Gastroesophageal sphincter (tissue), 4 donors: ENCODE measurements around the gene LGALS9C. TPM values are rescaled to one million over a fixed set of nuclear protein-coding genes. Genes with fewer than 3 reads are reported as not detected.
"Not testable (repeated sequence)": the region's sequence is repeated elsewhere in the genome, so short reads cannot be mapped to it uniquely, and the experiment has no call there.

Source experiments
- ATAC-seq: fragments of 150-250 bp; one replicate; pipeline ENCODE4 v1.9.1; 2016; ENCODE audit warnings: mild to moderate bottlenecking, moderate library complexity
- H3K27ac ChIP-seq, 4 donors: fragments of 200-600 bp; sonication (generic) in 3 of 4; 1 replicate in 3 of 4; 2 replicates in 1 of 4; pipeline ENCODE4 v1.5.1; 2016 to 2019
- H3K27me3 ChIP-seq: fragments of 200-600 bp; sonication (generic); one replicate; pipeline ENCODE4 v1.5.1; 2019
- H3K36me3 ChIP-seq, 2 donors: fragments of 200-600 bp; sonication (generic); one replicate each; pipeline ENCODE4 v1.5.1; 2019; ENCODE audit warnings: control low read depth in 1 of 2
- H3K4me1 ChIP-seq, 3 donors: fragments of 200-600 bp; sonication (generic); 1 replicate in 2 of 3; 2 replicates in 1 of 3; pipeline ENCODE4 v1.5.1; 2016 to 2019; ENCODE audit warnings: control low read depth in 2 of 3
- H3K4me3 ChIP-seq, 2 donors: fragments of 200-600 bp; sonication (generic); one replicate each; pipeline ENCODE4 v1.5.1; 2019; ENCODE audit warnings: mild to moderate bottlenecking in 1 of 2, moderate library complexity in 1 of 2
- H3K9me3 ChIP-seq, 3 donors: fragments of 200-600 bp; sonication (generic); one replicate each; pipeline ENCODE4 v1.5.1; 2017 to 2019; ENCODE audit warnings: control low read depth in 2 of 3
- CTCF ChIP-seq, 4 experiments: fragments of 200-600 bp in 2 of 4; fragments of 450-650 bp in 2 of 4; sonication (generic) in 1 of 4; IDR thresholded peaks; one replicate each; pipeline ENCODE4 v1.5.1; 2017 to 2019; ENCODE audit warnings: antibody characterized with exemption in 4 of 4, mild to moderate bottlenecking in 2 of 4, moderate library complexity in 2 of 4
- WGBS, 2 donors: methylation state at CpG; one replicate each; pipeline ENCODE4 v1.1.5; 2018; ENCODE audit warnings: low coverage in 1 of 2; 5-methylcytosine and 5-hydroxymethylcytosine counted together
- total RNA-seq, 4 donors: library from RNA; depleted of rRNA; stranded (reverse); fragments of >200 nt; gene quantifications; one replicate each; pipeline ENCODE4 v1.1.0, GENCODE V29; 2016

LGALS9C gene
- not detected for total RNA-seq

- not testable (repeated sequence) for H3K9me3 ChIP-seq
- WGBS, 2 donors, result no CpG with 5 or more reads among the region's 9 CpGs
These were observed at the start of gene LGALS9C for GRCh38 chr17:18476508-18477308. TSS of gene LGALS9C (plus strand) at chr17:18476789. CDS start at chr17:18476855, 66 bp downstream.

DNA sequence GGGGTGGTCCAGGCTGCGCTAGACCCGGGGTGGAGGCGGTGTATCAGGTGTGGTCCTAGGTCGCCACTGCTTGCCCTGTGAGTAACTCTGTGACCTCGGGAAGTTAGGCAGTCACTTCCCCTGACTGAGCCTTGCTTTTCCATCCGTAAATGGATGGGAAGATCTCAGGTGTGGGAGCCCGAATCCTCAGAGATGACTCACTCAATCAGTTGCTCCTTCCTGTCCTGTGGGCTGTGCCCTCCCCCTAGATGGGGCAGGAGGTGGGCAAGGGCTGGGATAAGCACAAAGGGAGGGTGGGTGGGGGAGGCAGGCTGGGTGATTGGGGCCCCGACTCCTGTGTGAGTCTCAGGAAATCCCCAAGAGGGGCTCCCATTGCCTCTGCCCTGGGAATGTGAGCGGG is 44.4 kb upstream of the LGALS9C start:
- not testable (repeated sequence) for H3K4me3 ChIP-seq, H3K27me3 ChIP-seq, H3K27ac ChIP-seq, H3K9me3 ChIP-seq, H3K36me3 ChIP-seq, H3K4me1 ChIP-seq, ATAC-seq
- no CpG with 5 or more reads among the region's 9 CpGs for WGBS, 2 donors

More at GRCh38 chr17:18476508-18477308, at the start of gene LGALS9C:
- H3K4me1 ChIP-seq, H3K4me3 ChIP-seq, H3K36me3 ChIP-seq, H3K27me3 ChIP-seq, H3K27ac ChIP-seq: not testable (repeated sequence)
- peak; percentile 45 for ATAC-seq

DNA sequence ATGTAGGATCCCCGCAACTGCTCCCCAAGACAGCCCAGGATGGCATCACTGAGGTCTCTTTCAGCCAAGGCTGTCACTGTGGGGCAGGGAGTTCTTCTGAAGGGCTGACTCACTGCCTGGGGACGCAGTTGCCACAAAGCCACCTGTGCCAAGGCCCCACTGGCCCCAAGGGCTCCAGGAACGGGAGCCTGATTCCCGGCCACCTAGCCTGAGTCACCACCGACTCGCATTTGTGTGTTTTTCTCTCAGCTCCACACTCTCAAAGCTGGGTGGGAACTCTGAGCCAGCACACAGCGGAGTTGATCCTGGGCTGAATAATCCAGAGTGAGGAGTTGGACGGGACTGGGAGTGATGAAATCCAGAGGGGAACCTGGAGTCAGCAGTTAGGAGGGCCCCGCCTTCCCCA is 37.1 kb upstream of the LGALS9C start:
- H3K4me1 ChIP-seq, H3K27me3 ChIP-seq, H3K27ac ChIP-seq, ATAC-seq, H3K4me3 ChIP-seq, H3K9me3 ChIP-seq, H3K36me3 ChIP-seq: not testable (repeated sequence)
- no CpG with 5 or more reads among the region's 9 CpGs for WGBS, 2 donors

- H3K9me3 ChIP-seq, H3K27ac ChIP-seq, H3K36me3 ChIP-seq, H3K4me3 ChIP-seq, H3K27me3 ChIP-seq, H3K4me1 ChIP-seq: not testable (repeated sequence)
- peak in 1 of 4 experiments; percentile 45 for TF ChIP-seq CTCF (IDR thresholded peaks at IDR 0.05)
- WGBS, 2 donors, result no CpG with 5 or more reads among the region's 9 CpGs
- ATAC-seq, result peak; percentile 62
These were observed 34.5 kb upstream of the LGALS9C start for GRCh38 chr17:18442093-18442492.

GRCh38 chr17:18442532-18442931 is 34.1 kb upstream of the LGALS9C start:
- no CpG with 5 or more reads among the region's 4 CpGs for WGBS, 2 donors
- H3K4me3 ChIP-seq, ATAC-seq, H3K36me3 ChIP-seq, H3K9me3 ChIP-seq, H3K27me3 ChIP-seq, H3K4me1 ChIP-seq, H3K27ac ChIP-seq: not testable (repeated sequence)

DNA sequence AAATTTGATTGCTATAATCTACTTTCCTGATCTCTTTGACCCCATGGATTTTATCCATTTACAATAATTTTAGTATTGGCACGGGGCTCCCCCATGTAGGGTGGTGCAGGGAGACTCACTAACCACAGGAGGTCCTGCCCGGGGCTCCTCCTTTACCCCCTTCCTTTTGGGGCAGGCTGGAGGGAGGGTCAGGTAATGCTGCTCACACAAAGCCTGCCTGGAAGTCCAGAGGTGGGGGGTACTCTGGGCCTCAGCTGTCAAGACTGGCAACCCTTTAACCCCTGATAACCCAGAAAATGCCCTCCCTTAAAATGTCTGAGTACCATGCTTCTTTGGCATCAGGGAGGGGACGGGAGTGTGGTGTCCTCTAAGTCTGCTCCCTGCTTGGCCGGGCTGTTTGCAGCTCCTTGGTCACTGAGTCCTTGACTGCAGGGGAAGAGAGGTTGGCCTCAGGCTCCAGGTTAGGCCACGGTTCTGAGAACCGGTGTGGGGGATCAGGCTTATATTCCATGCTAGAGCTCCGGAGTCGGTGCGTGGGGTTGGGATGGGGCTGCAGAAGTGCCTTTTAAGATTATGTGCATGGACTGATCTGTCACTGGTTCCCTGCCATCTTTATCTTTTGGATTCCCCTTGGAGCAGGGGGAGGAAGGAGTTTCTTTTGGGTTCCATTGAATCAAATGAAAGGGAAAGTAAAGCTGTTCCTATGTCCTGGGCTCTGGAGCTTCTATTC is 28.9 kb upstream of the LGALS9C start:
- not testable (repeated sequence) for H3K27me3 ChIP-seq, H3K4me3 ChIP-seq, H3K4me1 ChIP-seq, H3K9me3 ChIP-seq, ATAC-seq, H3K27ac ChIP-seq, H3K36me3 ChIP-seq
- WGBS, 2 donors, result no CpG with 5 or more reads among the region's 9 CpGs

DNA sequence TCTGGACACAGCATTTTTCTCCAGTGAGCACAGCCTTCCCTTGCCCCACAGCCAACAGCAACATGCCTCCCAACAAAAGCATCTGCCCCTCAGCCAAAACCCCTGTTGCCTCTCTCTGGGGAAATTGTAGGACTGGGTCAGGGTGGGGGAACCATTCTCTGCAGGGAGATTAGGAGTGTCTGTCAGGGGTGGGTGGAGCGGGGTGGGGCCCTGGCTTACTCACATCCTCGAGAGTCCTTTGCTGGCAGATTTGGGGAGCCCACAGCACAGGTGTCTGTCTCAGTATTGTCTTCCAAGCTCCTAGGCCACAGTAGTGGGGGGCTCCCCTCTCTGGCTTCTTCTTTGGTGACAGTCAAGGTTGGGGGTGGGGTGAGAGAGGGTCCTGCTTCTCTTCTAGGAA is 28.3 kb upstream of the LGALS9C start:
- WGBS, 2 donors, result no CpG with 5 or more reads among the region's 2 CpGs
- H3K27me3 ChIP-seq, H3K4me1 ChIP-seq, H3K9me3 ChIP-seq, H3K27ac ChIP-seq, ATAC-seq, H3K4me3 ChIP-seq, H3K36me3 ChIP-seq: not testable (repeated sequence)

DNA sequence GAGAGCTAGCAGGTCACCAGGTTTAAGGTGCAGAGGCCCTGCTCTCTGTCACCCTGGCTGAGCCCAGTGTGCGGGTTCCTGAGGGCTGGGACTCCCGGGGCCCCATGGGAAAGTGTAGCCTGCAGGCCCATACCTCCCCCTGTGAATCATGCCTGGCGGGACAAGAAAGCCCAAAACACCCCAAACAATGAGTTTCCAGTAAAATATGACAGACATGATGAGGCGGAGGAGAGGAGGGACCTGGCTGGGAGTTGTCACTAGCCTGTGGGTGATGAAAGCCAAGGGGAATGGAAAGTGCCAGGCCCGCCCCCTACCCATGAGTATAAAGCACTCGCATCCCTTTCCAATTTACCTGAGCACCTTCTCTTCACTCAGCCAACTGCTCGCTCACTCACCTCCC is 26.8 kb upstream of the LGALS9C start:
- H3K36me3 ChIP-seq, ATAC-seq, H3K9me3 ChIP-seq, H3K27ac ChIP-seq, H3K4me1 ChIP-seq, H3K4me3 ChIP-seq, H3K27me3 ChIP-seq: not testable (repeated sequence)
- WGBS, 2 donors, result no CpG with 5 or more reads among the region's 7 CpGs

GRCh38 chr17:18450998-18451397 is 25.6 kb upstream of the LGALS9C start:
- no CpG with 5 or more reads among the region's 7 CpGs for WGBS, 2 donors
- H3K4me3 ChIP-seq, ATAC-seq, H3K4me1 ChIP-seq, H3K27ac ChIP-seq, H3K27me3 ChIP-seq, H3K9me3 ChIP-seq, H3K36me3 ChIP-seq: not testable (repeated sequence)

GRCh38 chr17:18451969-18452368 is 24.6 kb upstream of the LGALS9C start:
- H3K27ac ChIP-seq, H3K4me3 ChIP-seq, H3K36me3 ChIP-seq, H3K4me1 ChIP-seq, ATAC-seq, H3K27me3 ChIP-seq, H3K9me3 ChIP-seq: not testable (repeated sequence)
- 76% methylated on average over 4 of the region's 5 CpGs; no CpG with 5 or more reads in 1 of the 2 donors for WGBS, 2 donors

DNA sequence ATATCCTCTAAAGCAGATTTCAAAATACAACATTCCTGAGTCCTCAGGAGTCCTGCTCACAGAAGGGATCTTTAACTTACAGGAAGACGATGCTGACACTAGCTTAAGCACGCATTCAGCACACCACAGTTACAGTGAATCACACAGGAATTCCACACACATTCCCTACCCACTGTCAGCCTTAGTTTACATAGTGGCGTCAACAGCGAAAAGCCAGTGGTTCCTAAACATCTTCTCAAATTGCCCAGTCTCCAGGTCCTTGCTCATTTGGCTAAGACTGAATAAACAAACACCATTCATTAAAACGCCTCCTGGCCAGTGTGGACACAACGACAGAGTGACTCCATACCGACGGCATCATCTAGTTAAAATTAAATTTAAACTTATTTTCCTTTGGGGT is 17.6 kb upstream of the LGALS9C start:
- not testable (repeated sequence) for H3K4me3 ChIP-seq, H3K27ac ChIP-seq, H3K9me3 ChIP-seq, ATAC-seq, H3K36me3 ChIP-seq, H3K4me1 ChIP-seq, H3K27me3 ChIP-seq
- 10 to 14% methylated on average over 2 to 8 of the region's 8 CpGs for WGBS, 2 donors

- WGBS, 2 donors, result 76 to 80% methylated on average over 7 of the region's 11 CpGs
- not testable (repeated sequence) for H3K9me3 ChIP-seq, H3K4me1 ChIP-seq, H3K4me3 ChIP-seq, H3K27ac ChIP-seq, H3K36me3 ChIP-seq, H3K27me3 ChIP-seq
- peak; percentile 6 for ATAC-seq
These were observed 12.6 kb upstream of the LGALS9C start for GRCh38 chr17:18463831-18464502.
